Hepatocyte (in vitro differentiated cells): ENCODE results near the gene CARS1. TPM values are rescaled to one million over a fixed set of nuclear protein-coding genes. Genes with fewer than 3 reads are reported as not detected.
"Not testable (repeated sequence)": the region's sequence is repeated elsewhere in the genome, so short reads cannot be mapped to it uniquely, and the experiment has no call there.

ENCODE experiments used
- DNase-seq: peaks from one replicate; pipeline ENCODE4 v3.0.0-alpha.2; 2016; ENCODE audit warnings: low spot score
- H2AFZ ChIP-seq: fragments of 200-600 bp; sonication (generic); 2 replicates; pipeline ENCODE4 v1.6.0; 2016; ENCODE audit warnings: antibody characterized with exemption, mild to moderate bottlenecking
- H3K27ac ChIP-seq: fragments of 200-600 bp; sonication (generic); 2 replicates; pipeline ENCODE4 v1.5.1; 2016; ENCODE audit warnings: mild to moderate bottlenecking
- H3K27me3 ChIP-seq: fragments of 200-600 bp; sonication (generic); 2 replicates; pipeline ENCODE4 v1.6.1; 2016
- H3K36me3 ChIP-seq: fragments of 200-600 bp; sonication (generic); replicated peaks from 2 replicates; pipeline ENCODE4 v1.5.1; 2016; ENCODE audit warnings: low read depth; ENCODE audit not compliant: insufficient read depth
- H3K4me1 ChIP-seq: fragments of 200-600 bp; sonication (generic); 2 replicates; pipeline ENCODE4 v1.5.1; 2016; ENCODE audit warnings: mild to moderate bottlenecking, moderate library complexity; ENCODE audit not compliant: insufficient read depth
- H3K4me2 ChIP-seq: fragments of 200-600 bp; sonication (generic); 2 replicates; pipeline ENCODE4 v1.6.0; 2016
- H3K4me3 ChIP-seq: fragments of 200-600 bp; sonication (generic); 2 replicates; pipeline ENCODE4 v1.5.1; 2016; ENCODE audit warnings: mild to moderate bottlenecking
- H3K79me2 ChIP-seq: fragments of 200-600 bp; sonication (generic); 2 replicates; pipeline ENCODE4 v1.6.0; 2017; ENCODE audit warnings: mild to moderate bottlenecking
- H3K9me2 ChIP-seq: fragments of 200-600 bp; sonication (generic); replicated peaks from 2 replicates; pipeline ENCODE4 v1.6.0; 2017; ENCODE audit warnings: mild to moderate bottlenecking; ENCODE audit not compliant: insufficient read depth
- H3K9me3 ChIP-seq: fragments of 200-600 bp; sonication (generic); 2 replicates; pipeline ENCODE4 v1.5.1; 2016; ENCODE audit warnings: low read depth, mild to moderate bottlenecking
- H4K20me1 ChIP-seq: fragments of 200-600 bp; sonication (generic); 2 replicates; pipeline ENCODE4 v1.6.0; 2016; ENCODE audit warnings: mild to moderate bottlenecking; ENCODE audit not compliant: insufficient read depth, poor library complexity, severe bottlenecking
- CTCF ChIP-seq: fragments of 200-600 bp; sonication (generic); IDR thresholded peaks from 2 replicates; pipeline ENCODE4 v1.5.1; 2016; ENCODE audit warnings: antibody characterized with exemption, mild to moderate bottlenecking; ENCODE audit not compliant: poor library complexity
- EZH2 ChIP-seq: fragments of 200-600 bp; sonication (generic); IDR thresholded peaks from 2 replicates; pipeline ENCODE4 v1.6.1; 2016; ENCODE audit warnings: antibody characterized with exemption, mild to moderate bottlenecking, borderline replicate concordance
- EZH2phosphoT487 ChIP-seq: fragments of 200-600 bp; sonication (generic); IDR thresholded peaks from one replicate; pipeline ENCODE4 v1.6.1; 2018; ENCODE audit warnings: antibody characterized with exemption, mild to moderate bottlenecking, low read depth, moderate library complexity; ENCODE audit not compliant: unreplicated experiment, severe bottlenecking
- WGBS: methylation state at CpG from one replicate; pipeline ENCODE4 v1.1.6; 2016; ENCODE audit warnings: low lambda C conversion rate; ENCODE audit errors: missing lambda C conversion rate; 5-methylcytosine and 5-hydroxymethylcytosine counted together
- polyA plus RNA-seq: library from polyadenylated mRNA; unstranded; fragments of >200 nt; fragmentation: Nextera tagmentation; extraction: Ambion mirVana; gene quantifications from 2 replicates; pipeline ENCODE4 v1.2.1, GENCODE V29; 2016
- total RNA-seq: library from RNA; depleted of rRNA; stranded (reverse); fragments of >200 nt; gene quantifications from 2 replicates; pipeline ENCODE4 v1.2.3, GENCODE V29; 2014

CARS1 gene
- total and polyA plus RNA-seq, 2 experiments from 2014 or later: 35.5 to 42.0 TPM

- H3K4me2 ChIP-seq: no peak overlapping the region
- no peaks in the 10 kb centered on the region for H4K20me1 ChIP-seq
- H3K79me2 ChIP-seq: no peaks in the 10 kb centered on the region
- H3K9me3 ChIP-seq: no peaks in the 10 kb centered on the region
- H3K36me3 ChIP-seq: no peaks in the 10 kb centered on the region
- H3K27me3 ChIP-seq: no peaks in the 10 kb centered on the region
- no peak overlapping the region for H2AFZ ChIP-seq
- TF ChIP-seq EZH2phosphoT487 (no peak), CTCF (no peak), EZH2 (no peak)
- WGBS: 89% methylated on average over 6 of the region's 8 CpGs
- H3K4me3 ChIP-seq: no peak overlapping the region
- H3K4me1 ChIP-seq: no peaks in the 10 kb centered on the region
- H3K9me2 ChIP-seq: no peaks in the 10 kb centered on the region
- DNase-seq: no peak
- no peak overlapping the region for H3K27ac ChIP-seq
These were observed 12.2 kb upstream of the CARS1 start for GRCh38 chr11:3069425-3069824.

- not testable (repeated sequence) for H3K4me2 ChIP-seq, H3K9me3 ChIP-seq, H3K4me1 ChIP-seq, DNase-seq, H3K4me3 ChIP-seq, H3K36me3 ChIP-seq, H2AFZ ChIP-seq, H3K27me3 ChIP-seq, H3K27ac ChIP-seq, H3K79me2 ChIP-seq, H4K20me1 ChIP-seq, H3K9me2 ChIP-seq
- 94% methylated on average over 3 of the region's 3 CpGs for WGBS
These were observed 9.1 kb upstream of the CARS1 start for GRCh38 chr11:3066308-3066707.

- H3K27me3 ChIP-seq, H3K4me2 ChIP-seq, H3K9me2 ChIP-seq, H3K79me2 ChIP-seq, H4K20me1 ChIP-seq, H3K4me3 ChIP-seq, H3K9me3 ChIP-seq, H3K36me3 ChIP-seq, H3K4me1 ChIP-seq, H3K27ac ChIP-seq, DNase-seq, H2AFZ ChIP-seq: not testable (repeated sequence)
- 84% methylated on average over 6 of the region's 6 CpGs for WGBS
These were observed 7.5 kb upstream of the CARS1 start for GRCh38 chr11:3064709-3065108.

GRCh38 chr11:3063876-3064275 lies 6.7 kb upstream of the CARS1 start:
- WGBS: 58% methylated on average over 8 of the region's 8 CpGs
- not testable (repeated sequence) for H3K27me3 ChIP-seq, H4K20me1 ChIP-seq, H3K9me2 ChIP-seq, H3K79me2 ChIP-seq, DNase-seq, H3K36me3 ChIP-seq, H3K4me3 ChIP-seq, H3K4me2 ChIP-seq, H3K4me1 ChIP-seq, H2AFZ ChIP-seq, H3K9me3 ChIP-seq, H3K27ac ChIP-seq

GRCh38 chr11:3063432-3063831 lies 6.2 kb upstream of the CARS1 start:
- not testable (repeated sequence) for H3K4me2 ChIP-seq, H3K27me3 ChIP-seq, H3K9me3 ChIP-seq, DNase-seq, H3K4me3 ChIP-seq, H3K27ac ChIP-seq, H2AFZ ChIP-seq, H3K9me2 ChIP-seq, H3K4me1 ChIP-seq, H4K20me1 ChIP-seq, H3K79me2 ChIP-seq, H3K36me3 ChIP-seq
- 69% methylated on average over 4 of the region's 4 CpGs for WGBS
